SK-N-MC (cell line): ENCODE data around the gene TACC3.

ENCODE experiments used
- EZH2 ChIP-seq: fragments of 200-600 bp; sonication (generic); IDR thresholded peaks from one replicate; pipeline ENCODE4 v1.6.1; 2017; ENCODE audit warnings: antibody characterized with exemption
- FOXP2 ChIP-seq: optimal IDR thresholded peaks from 2 replicates; pipeline ENCODE3; 2011; ENCODE audit warnings: mild to moderate bottlenecking, moderate library complexity; ENCODE audit not compliant: insufficient read depth; ENCODE audit errors: extremely low read length, control extremely low read depth

GRCh38 chr4:1721666-1722550 lies 587 bp downstream of the TACC3 start:
- TF ChIP-seq EZH2: no peak
- no peak for TF ChIP-seq FOXP2
